GM10847 (cell line): ENCODE results near the gene CLIC4.

Source experiments
- POLR2A ChIP-seq: IDR thresholded peaks from 2 replicates; pipeline ENCODE4 v1.6.1; 2011; ENCODE audit not compliant: insufficient read length; ENCODE audit errors: extremely low read depth

Gene CLIC4

DNA sequence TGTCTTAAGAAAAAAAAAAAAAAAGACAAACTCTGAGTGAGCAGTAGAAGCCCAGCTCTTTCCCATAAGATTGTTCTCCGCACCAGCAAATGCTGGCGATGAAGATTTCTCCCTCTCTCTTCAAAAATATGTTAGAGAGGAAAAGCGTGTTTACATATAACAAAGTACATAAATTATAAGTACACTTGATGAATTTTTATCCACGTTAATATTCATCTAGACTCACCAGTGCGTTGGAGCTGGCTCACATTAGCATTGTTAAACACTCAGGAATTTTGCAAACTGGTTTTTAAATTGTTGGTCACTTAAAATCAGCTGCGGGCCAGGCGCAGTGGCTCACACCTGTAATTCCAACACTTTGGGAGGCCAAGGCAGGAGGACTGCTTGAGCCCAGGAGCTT, 128.8 kb downstream of the CLIC4 start:
- no peak for TF ChIP-seq POLR2A

DNA sequence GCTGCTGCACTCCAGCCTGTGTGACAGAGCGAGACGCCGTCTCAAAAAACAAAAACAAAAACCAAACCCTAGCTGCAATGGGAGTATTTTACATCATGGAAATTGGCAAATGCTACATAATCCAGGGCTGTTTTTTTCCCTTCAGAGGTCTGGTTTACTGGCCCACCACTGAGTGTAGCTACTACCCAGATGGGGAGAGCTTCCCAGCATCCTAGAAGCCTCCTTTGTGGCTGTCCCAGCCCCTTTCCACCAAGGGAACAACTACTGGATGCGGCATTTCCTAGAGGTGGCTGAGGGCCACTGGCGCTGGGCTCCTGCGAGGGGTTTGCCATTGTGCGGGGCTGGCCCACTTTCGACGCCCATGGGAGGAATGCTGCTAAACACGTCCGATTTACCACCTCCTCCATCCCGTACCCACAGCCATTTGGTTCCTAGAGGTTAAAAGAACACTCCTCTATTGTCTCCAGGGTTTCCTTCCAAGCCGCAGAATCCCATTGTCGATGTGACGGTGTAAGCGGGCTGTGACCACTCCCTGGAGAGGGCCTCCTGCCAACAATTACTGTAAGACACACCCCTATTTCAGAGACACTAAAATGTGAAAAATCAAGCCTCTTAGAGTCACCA, 129.5 kb downstream of the CLIC4 start:
- no peak for TF ChIP-seq POLR2A

DNA sequence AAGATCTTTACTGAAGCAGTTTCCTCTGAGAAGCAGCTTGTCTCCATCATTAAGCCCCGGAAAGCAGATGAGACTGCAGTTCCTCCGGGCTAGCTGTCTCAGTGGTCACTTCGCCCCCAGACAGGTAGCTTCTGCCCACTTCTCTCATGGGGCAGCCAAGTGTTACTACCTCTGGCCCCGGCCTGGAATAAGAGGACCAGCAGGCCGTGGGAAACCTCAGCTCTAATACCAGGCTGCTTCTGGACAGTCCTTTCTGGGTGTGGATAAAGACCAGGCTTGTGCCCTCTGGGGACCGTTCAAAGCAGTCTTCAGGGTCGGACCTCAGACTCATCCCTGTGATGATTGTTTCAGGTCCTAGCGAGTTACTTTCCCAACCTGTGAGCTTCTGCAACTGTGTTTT, 130.0 kb downstream of the CLIC4 start:
- no peak for TF ChIP-seq POLR2A

DNA sequence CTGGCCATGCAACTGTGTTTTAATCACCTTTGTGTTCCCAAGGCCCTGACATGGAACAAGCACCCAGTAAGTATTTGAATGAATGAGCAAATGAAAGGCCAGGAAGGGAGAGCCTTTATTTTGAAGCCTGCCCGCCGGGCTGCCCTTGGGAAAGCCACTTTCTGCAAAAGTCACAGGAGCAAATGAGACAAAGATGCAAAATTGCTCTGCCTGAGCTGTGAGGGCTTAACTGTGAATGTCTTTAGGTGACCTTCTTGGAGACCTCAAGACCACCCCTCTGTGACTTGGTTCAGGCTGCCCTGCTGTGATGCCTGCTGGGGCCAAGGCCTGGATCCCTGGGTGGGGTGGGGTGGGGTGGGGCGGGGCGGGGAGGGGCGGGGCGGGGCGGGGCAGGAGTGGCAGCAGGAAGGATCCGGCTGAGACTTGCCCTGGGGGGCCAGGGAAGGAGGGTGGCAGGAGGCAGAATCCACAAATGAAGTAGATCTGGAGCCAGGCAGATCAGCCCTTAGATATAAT, 130.8 kb downstream of the CLIC4 start:
- no peak for TF ChIP-seq POLR2A

DNA sequence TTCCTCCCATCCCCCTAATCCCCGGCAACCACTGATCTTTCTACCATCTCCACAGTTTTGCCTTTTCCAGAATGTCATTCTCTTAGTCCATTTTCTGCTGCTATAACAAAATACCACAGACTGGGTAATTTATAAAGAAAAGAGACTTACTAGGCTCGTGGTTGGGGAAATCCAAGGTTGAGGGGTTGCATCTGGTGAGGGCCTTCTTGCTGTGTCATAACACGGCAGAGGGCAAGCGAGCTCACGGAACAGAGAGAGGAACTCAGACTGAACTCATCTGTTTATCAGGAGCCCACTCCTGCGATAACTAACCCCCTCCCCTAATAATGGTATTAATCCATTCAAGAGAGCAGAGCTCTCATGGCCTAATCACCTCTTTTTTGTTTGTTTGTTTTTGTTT, 132.8 kb downstream of the CLIC4 start:
- TF ChIP-seq POLR2A: no peak

DNA sequence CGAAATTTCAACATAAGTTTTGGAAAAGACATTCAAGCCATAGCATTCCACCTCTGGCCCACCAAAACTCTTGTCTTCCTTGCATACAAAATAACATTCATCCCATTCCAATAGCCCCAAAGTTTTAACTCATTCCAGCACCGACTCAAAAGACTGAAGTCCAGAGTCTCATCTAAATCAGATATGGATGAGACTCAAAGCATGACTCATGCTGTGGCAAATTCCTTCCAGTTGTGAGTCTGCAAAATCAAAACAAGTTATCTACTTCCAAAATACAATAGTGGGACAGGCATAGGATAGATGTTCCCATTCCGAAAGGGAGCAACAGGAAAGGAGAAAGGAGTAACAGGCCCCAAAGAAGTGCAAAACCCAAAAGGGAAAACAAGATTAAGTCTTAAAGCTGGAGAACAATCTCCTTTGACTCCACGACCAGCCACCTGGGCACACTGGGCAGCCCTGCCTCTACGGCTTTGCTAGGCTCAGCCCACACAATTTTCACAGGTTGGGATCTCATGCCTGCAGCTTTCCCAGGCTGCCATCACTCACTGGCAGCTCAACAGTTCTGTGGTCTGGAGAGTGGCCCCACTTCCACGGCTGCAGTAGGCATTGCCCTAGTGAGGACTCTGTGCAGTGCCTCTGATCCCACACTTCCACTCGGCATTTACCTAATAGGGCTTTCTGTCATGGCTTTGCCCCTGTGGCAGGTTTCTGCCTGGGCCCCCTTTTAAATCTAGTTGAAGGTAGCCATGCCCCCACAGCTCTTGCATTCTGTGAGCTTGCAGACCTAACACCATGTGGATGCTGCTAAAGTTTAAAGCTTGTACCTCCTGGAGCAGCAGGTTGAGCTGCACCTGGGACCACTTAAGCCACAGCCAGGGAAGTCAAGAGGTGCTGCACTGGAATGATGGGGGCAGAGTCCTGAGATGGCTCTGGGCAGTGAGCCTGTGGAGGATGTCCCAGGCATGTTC, 133.8 kb downstream of the CLIC4 start:
- TF ChIP-seq POLR2A: no peak

DNA sequence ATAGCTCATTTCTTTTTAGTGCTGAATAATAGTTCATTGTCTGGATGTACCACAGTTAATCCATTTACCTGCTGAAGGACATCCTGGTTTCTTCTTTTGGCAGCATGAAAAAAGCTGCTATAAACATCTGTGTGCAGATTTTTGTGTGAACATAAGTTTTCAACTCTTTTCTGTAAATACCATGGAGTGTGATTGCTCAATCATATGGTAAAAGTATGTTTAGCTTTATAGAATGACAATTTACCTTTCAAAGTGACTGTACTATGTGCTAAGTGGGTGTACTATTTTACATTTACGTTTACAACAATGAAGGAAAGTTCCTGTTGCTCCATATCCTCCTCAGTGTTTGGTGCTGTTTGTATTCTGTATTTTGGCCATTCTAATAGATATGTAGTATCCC, 135.8 kb downstream of the CLIC4 start:
- TF ChIP-seq POLR2A: no peak

DNA sequence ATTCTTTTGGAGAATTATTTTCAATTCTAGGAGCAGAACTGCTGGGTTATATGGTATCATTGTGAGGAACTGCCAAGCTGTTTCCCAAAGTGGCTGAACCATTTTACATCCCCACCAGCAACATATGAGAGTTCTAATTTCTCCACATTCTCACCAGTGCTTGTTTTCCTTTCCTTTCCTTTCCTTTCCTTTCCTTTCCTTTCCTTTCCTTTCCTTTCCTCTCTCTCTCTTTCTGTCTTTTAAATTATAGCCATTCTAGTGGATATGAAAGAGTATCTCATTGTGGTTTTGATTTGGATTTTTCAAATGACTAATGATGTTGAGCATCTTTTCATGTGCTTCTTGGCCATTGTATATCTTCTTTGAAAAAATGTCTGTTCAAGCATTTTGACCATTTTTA, 139.5 kb downstream of the CLIC4 start:
- TF ChIP-seq POLR2A: no peak

DNA sequence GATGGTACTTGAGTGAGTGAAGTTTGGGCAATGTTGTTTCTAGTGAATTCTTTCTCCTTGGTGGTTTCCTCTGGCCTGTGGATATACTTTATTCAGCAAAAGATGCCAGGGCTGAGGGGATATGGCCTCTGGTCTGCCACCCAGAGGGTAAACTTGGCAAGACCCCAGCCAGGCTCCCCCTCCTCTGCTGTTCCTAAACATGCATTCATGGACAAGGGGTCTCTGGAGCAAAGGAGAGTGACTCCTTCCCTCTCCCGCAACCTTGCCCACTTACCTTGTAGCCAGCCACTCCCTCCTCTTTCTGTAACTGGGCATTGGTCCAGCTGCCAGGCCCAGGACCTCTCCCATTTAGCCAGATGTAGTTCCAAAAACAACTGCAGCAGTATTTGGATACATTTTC, 141.0 kb downstream of the CLIC4 start:
- TF ChIP-seq POLR2A: no peak

DNA sequence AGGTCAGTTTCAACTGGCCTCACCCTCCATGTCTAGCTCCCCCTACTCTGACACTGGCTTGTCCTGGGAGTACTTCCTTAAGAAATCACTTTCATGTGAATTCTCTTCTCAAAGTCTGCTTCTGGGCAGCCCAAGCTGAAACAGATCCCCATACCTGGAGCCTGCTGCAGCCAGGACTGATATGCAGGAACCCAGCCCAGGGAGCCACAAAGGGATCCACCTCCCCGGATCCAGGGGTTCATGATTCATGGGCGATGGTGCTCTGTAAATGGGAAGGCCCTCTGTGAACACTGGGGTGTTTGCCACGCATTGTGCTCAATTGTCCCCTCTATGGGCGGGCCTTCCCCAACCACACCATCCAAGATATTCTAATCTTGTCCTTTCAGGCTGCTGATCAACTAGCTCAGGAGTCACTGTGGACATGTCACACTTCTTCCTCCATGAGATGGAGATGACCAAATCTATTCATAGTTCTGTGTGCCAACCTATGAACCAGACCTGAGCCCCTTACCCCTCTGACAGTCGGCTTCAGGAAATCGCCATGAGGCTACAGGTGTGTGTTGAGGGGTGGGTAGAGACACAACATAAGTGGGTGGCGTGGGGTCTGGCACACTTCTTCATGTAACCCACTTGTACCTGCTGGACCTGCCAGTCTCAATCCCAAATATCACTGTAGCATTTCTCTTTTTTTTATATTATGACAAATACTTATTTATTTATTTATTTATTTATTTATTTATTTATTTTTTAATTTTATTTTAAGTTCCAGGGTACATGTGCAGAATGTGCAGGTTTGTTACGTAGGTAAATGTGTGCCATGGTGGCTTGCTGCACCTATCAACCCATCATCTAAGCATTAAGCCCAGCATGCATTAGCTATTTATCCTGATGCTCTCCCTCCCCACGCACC, 143.1 kb downstream of the CLIC4 start:
- TF ChIP-seq POLR2A: no peak

DNA sequence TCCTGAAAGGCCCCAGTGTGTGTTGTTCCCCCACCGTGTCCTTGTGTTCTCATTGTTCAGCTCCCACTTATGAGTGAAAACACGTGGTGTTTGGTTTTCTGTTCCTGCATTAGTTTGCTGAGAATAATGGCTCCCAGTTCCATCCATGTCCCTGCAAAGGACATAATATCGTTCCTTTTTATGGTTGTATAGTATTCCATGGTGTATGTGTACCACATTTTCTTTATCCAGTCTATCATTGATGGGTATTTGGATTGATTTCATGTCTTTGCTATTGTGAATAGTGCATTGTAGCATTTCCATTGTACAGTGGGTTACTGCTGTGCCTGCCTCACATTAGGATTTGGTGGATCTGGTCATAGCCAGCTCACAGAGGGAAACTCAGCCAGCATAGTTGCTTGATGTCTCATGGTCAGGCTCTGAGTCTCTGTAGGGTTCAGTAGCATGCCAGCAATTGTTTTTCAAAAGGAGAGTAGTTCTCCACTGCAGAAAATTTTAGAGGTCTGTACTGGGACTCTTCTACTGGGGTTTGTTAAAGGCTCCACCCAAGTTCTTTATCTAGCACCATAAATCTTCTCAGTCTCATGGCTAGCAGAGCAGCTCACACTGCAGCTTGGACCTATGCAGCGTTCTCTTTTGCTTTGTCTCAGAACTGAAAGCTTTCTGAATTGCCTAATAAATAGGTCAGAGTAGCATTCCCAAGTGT, 143.9 kb downstream of the CLIC4 start:
- TF ChIP-seq POLR2A: no peak

DNA sequence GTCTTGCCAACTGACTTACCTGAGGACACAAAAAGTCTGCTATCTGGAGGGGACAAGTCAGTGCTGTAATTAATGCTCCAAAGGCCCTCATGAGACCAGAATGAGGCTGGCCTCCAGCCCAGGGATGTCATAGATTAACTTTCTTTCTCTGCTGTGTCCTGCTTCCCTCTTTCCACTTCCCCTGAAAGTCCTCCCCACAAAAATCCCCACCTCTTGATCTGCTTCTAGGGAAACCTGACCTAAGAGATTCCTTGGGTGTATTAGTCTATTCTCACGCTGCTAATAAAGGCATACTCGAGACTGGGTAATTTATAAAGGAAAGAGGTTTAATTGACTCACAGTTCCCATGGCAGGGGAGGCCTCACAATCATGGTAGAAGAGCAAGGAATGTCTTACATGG, 145.6 kb downstream of the CLIC4 start:
- TF ChIP-seq POLR2A: no peak

DNA sequence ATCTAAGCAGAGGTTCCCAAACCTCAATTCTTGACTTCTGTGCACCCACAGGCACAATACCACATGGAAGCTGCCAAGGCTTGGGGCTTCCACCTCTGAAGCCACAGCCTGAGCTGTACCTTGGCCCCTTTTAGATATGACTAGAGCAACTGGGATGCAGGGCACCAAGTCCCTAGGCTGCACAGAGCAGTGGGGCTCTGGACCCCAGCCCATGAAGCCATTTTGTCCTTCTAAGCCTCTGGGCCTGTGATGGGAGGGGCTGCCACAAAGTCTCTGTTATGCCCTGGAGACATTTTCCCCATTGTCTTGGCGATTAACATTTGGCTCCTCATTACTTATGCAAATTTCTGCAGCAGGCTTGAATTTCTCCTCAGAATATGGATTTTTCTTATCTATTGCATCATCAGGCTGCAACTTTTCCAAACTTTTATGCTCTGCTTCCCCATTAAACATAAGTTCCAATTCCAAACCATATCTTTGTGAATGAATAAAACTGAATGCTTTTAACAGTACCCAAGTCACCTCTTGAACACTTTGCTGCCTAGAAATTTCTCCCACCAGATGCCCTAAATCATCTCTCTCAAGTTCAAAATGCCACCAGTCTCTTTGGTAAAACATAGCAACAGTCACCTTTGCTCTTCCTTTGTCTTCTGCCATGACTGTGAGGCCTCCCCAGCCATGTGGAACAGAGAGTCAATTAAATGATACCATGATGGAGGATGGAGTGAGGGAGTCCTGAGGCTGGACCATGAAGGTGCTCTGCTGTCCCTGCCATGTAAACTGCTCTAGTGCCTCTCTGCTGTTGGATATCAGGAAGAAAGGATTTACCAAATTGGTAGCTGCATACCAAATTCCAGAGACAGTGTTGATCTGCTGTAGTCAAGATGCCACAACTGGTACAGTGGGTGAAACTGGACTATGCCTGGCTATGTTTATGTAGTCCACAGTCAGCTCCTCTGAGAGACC, 147.2 kb downstream of the CLIC4 start:
- no peak for TF ChIP-seq POLR2A

DNA sequence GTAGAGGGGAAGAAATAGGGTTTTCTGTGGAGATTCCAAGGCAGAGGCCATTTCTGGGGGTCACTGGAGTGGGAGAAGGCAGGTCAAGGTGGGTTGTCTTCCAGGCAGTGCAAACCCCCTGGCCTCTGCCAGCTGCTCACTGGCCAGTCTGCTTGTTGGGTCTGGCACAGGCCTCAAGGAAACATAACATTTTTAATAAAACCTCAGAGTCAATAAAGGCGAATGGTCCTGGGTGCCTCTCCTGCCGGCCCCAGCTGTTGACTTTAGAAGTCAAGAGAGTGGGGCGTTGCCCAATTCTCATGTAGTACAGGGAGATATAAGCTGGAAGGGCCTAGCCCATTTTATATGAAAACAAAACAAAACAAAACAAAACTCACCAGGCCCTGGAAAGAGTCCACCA, 148.2 kb downstream of the CLIC4 start:
- no peak for TF ChIP-seq POLR2A
